Caco-2 (cell line): ENCODE measurements around the gene KIAA2012. TPM values are rescaled to one million over a fixed set of nuclear protein-coding genes. Genes with fewer than 3 reads are reported as not detected.

ENCODE experiments used
- BruUV-seq: library from RNA; stranded (reverse); fragments of 400-500 nt; replicated peaks from 2 replicates; lab custom pipeline; 2021; lab: Mats Ljungman, UMichigan
- CTCF ChIA-PET: fragments of 300-600 bp; sonication (Branson Sonifier 250); formaldehyde crosslinking; loops from one replicate; lab custom pipeline; 2022; ENCODE audit warnings: antibody characterized with exemption; lab: Charles Lee
- POLR2A ChIA-PET: fragments of 300-600 bp; sonication (Branson Sonifier 250); formaldehyde crosslinking; loops from one replicate; lab custom pipeline; 2022; ENCODE audit warnings: antibody characterized with exemption; lab: Charles Lee
- DNase-seq, 2 experiments: peaks; one replicate each; pipeline versions ENCODE4 v3.0.0 to v3.0.0-alpha.2; 2020 to 2022
- H3K27me3 ChIP-seq: replicated peaks from 2 replicates; pipeline ENCODE4 v1.6.0; 2011; ENCODE audit warnings: low read length; ENCODE audit not compliant: control insufficient read depth, insufficient read depth
- H3K36me3 ChIP-seq: 2 replicates; pipeline ENCODE4 v1.5.1; 2011; ENCODE audit warnings: low read length; ENCODE audit not compliant: control insufficient read depth, insufficient read depth
- H3K4me1 ChIP-seq: fragments of 250-450 bp; sonication (Bioruptor Pico); 2 replicates; pipeline ENCODE4 v1.5.1; 2020; ENCODE audit warnings: mild to moderate bottlenecking
- H3K4me3 ChIP-seq: 2 replicates; pipeline ENCODE4 v1.5.1; 2011; ENCODE audit warnings: low read depth, mild to moderate bottlenecking, control low read depth, low read length
- H3K9me3 ChIP-seq: fragments of 250-450 bp; sonication (Bioruptor Pico); 2 replicates; pipeline ENCODE4 v1.5.1; 2020; ENCODE audit warnings: mild to moderate bottlenecking, moderate library complexity
- H3K27ac Mint-ChIP-seq: one replicate; pipeline ENCODE4 v1.8.0; 2022; ENCODE audit warnings: mixed read lengths; ENCODE audit not compliant: unreplicated experiment
- H3K27me3 Mint-ChIP-seq: one replicate; pipeline ENCODE4 v1.8.0; 2022; ENCODE audit warnings: mixed read lengths; ENCODE audit not compliant: insufficient read depth, unreplicated experiment
- H3K36me3 Mint-ChIP-seq: one replicate; pipeline ENCODE4 v1.8.0; 2022; ENCODE audit warnings: mild to moderate bottlenecking, mixed read lengths; ENCODE audit not compliant: insufficient read depth, unreplicated experiment
- H3K4me1 Mint-ChIP-seq: one replicate; pipeline ENCODE4 v1.8.0; 2022; ENCODE audit warnings: low read depth, mixed read lengths; ENCODE audit not compliant: unreplicated experiment
- H3K4me3 Mint-ChIP-seq: one replicate; pipeline ENCODE4 v1.8.0; 2022; ENCODE audit warnings: mild to moderate bottlenecking, moderate library complexity, mixed read lengths; ENCODE audit not compliant: unreplicated experiment
- H3K9me3 Mint-ChIP-seq: one replicate; pipeline ENCODE4 v1.8.0; 2022; ENCODE audit warnings: mixed read lengths; ENCODE audit not compliant: unreplicated experiment
- CTCF ChIP-seq, 2 experiments: fragments of 200-600 bp in 1 of 2; IDR thresholded peaks; 1 replicate in 1 of 2; 2 replicates in 1 of 2; pipeline versions ENCODE4 v1.5.1 to v1.8.0; 2011 to 2022; ENCODE audit warnings: antibody characterized with exemption in 1 of 2, control low read depth in 1 of 2, inconsistent platforms in 1 of 2, low read depth in 1 of 2, low read length in 1 of 2, mild to moderate bottlenecking in 1 of 2, moderate library complexity in 1 of 2; ENCODE audit not compliant: insufficient read depth in 1 of 2, severe bottlenecking in 1 of 2, unreplicated experiment in 1 of 2
- intact Hi-C: fragments of 100-400 bp; cut with micrococcal nuclease; formaldehyde crosslinking; loops from one replicate; pipeline ENCODE4 v1.10.0; 2022; ENCODE audit not compliant: unreplicated experiment
- total RNA-seq: library from RNA; stranded (reverse); gene quantifications from 2 replicates; pipeline ENCODE4 v1.2.3, GENCODE V29; 2022

Gene KIAA2012
- total RNA-seq, 1 experiment from 2014 or later: 0.27 TPM

- no peaks in the 10 kb centered on the region for H3K9me3 Mint-ChIP-seq
- no peaks in the 10 kb centered on the region for H3K36me3 Mint-ChIP-seq
- intact Hi-C loops: no loop called here
- no peak for DNase-seq
- Histone ChIP-seq H3K4me3 (no peak overlapping the region), H3K27me3 (no peaks in the 10 kb centered on the region), H3K9me3 (no peaks in the 10 kb centered on the region), H3K4me1 (no peaks in the 10 kb centered on the region), H3K36me3 (no peaks in the 10 kb centered on the region)
- no peak overlapping the region for H3K4me3 Mint-ChIP-seq
- POLR2A ChIA-PET: no interaction called here
- TF ChIP-seq CTCF (IDR thresholded peaks at IDR 0.05; ENCODE audit: insufficient read depth in 1 of 2, low read depth in 1 of 2, low read length in 1 of 2, severe bottlenecking in 1 of 2, unreplicated experiment in 1 of 2): no peak
- CTCF ChIA-PET: interaction anchor here (1.2 kb wide), 1 partner anchor 35 kb away, joined by 3 read pairs; no protein-coding TSS in a partner anchor
- no TSS peak for BruUV-seq
- no peaks in the 10 kb centered on the region for H3K27me3 Mint-ChIP-seq
- H3K4me1 Mint-ChIP-seq: no peaks in the 10 kb centered on the region
- no peak overlapping the region for H3K27ac Mint-ChIP-seq
Measured at GRCh38 chr2:202194418-202194817, 121.4 kb downstream of the KIAA2012 start.

- Mint-ChIP-seq H3K27me3 (no peaks in the 10 kb centered on the region), H3K9me3 (no peaks in the 10 kb centered on the region), H3K4me3 (no peak overlapping the region), H3K36me3 (peaks cover 7% of the 10 kb centered on the region), H3K27ac (no peak overlapping the region), H3K4me1 (no peaks in the 10 kb centered on the region)
- POLR2A ChIA-PET: no interaction called here
- TF ChIP-seq CTCF (IDR thresholded peaks at IDR 0.05; ENCODE audit: insufficient read depth in 1 of 2, low read depth in 1 of 2, low read length in 1 of 2, severe bottlenecking in 1 of 2, unreplicated experiment in 1 of 2): no peak
- DNase-seq: no peak
- H3K4me1 ChIP-seq: no peaks in the 10 kb centered on the region
- BruUV-seq: no TSS peak
- H3K4me3 ChIP-seq: no peak overlapping the region
- H3K9me3 ChIP-seq: no peaks in the 10 kb centered on the region
- H3K36me3 ChIP-seq: no peaks in the 10 kb centered on the region
- intact Hi-C loops: no loop called here
- CTCF ChIA-PET: no interaction called here
- no peaks in the 10 kb centered on the region for H3K27me3 ChIP-seq
Measured at GRCh38 chr2:202196727-202197126, 123.7 kb downstream of the KIAA2012 start.

GRCh38 chr2:202201220-202202160 lies 128.4 kb downstream of the KIAA2012 start:
- H3K36me3 ChIP-seq: no peaks in the 10 kb centered on the region
- no peak overlapping the region for H3K4me3 ChIP-seq
- H3K27me3 ChIP-seq: no peaks in the 10 kb centered on the region
- no peak for TF ChIP-seq CTCF (IDR thresholded peaks at IDR 0.05; ENCODE audit: insufficient read depth in 1 of 2, low read depth in 1 of 2, low read length in 1 of 2, severe bottlenecking in 1 of 2, unreplicated experiment in 1 of 2)
- BruUV-seq: no TSS peak
- no peaks in the 10 kb centered on the region for H3K9me3 ChIP-seq
- no peak overlapping the region for H3K27ac Mint-ChIP-seq
- intact Hi-C loops: no loop called here
- no peak for DNase-seq
- no peak overlapping the region for H3K4me3 Mint-ChIP-seq
- H3K9me3 Mint-ChIP-seq: no peaks in the 10 kb centered on the region
- H3K36me3 Mint-ChIP-seq: peaks cover 29% of the 10 kb centered on the region
- H3K27me3 Mint-ChIP-seq: no peaks in the 10 kb centered on the region
- CTCF ChIA-PET: interaction anchor here (0.6 kb wide), 1 partner anchor 451 kb away, joined by 5 read pairs; no protein-coding TSS in a partner anchor
- H3K4me1 Mint-ChIP-seq: no peaks in the 10 kb centered on the region
- no peaks in the 10 kb centered on the region for H3K4me1 ChIP-seq
- POLR2A ChIA-PET: no interaction called here
